Stromal cell of bone marrow (primary cell): ENCODE measurements around the gene CHADL.
A peak's percentile ranks its signal among the peaks of the same experiment; 100 is the strongest.
"Not testable (repeated sequence)": the region's sequence is repeated elsewhere in the genome, so short reads cannot be mapped to it uniquely, and the experiment has no call there.

Experiments used
- DNase-seq: peaks from one replicate; pipeline ENCODE4 v3.0.0-alpha.2; 2012; ENCODE audit warnings: low read depth

The CHADL gene

GRCh38 chr22:41181349-41182241 is 59.1 kb downstream of the CHADL start:
- peak; percentile 45 for DNase-seq

- no peak for DNase-seq
These were observed 59.8 kb downstream of the CHADL start for GRCh38 chr22:41180926-41181325.

- not testable (repeated sequence) for DNase-seq
These were observed 60.4 kb downstream of the CHADL start for GRCh38 chr22:41180362-41180761.
